IPS DF 6.9 (cell line): ENCODE measurements around the gene ARHGAP21.

Source experiments
- DNase-seq: peaks from one replicate; pipeline ENCODE4 v3.0.0-alpha.2; 2013; ENCODE audit warnings: low read depth, low spot score
- H3K27ac ChIP-seq: one replicate; pipeline ENCODE4 v1.5.1; 2013; ENCODE audit warnings: low read length, control low read depth
- H3K27me3 ChIP-seq: 2 replicates; pipeline ENCODE4 v1.6.1; 2013; ENCODE audit warnings: mild to moderate bottlenecking, low read length; ENCODE audit not compliant: control insufficient read depth, insufficient read depth
- H3K36me3 ChIP-seq: 2 replicates; pipeline ENCODE4 v1.6.1; 2013; ENCODE audit warnings: low read length; ENCODE audit not compliant: control insufficient read depth, insufficient read depth
- H3K4me1 ChIP-seq: 2 replicates; pipeline ENCODE4 v1.6.1; 2013; ENCODE audit warnings: low read length; ENCODE audit not compliant: control insufficient read depth, insufficient read depth
- H3K4me3 ChIP-seq: 2 replicates; pipeline ENCODE4 v1.5.1; 2013; ENCODE audit warnings: mild to moderate bottlenecking, low read length
- H3K9me3 ChIP-seq: 2 replicates; pipeline ENCODE4 v1.6.1; 2013; ENCODE audit warnings: low read length, inconsistent platforms; ENCODE audit not compliant: control insufficient read depth, insufficient read depth
- WGBS: extraction: QIAGEN DNeasy Blood & Tissue Kit; methylation state at CpG from one replicate; pipeline ENCODE4 v1.1.7; 2013; ENCODE audit warnings: mixed read lengths, missing lambda C conversion rate; ENCODE audit not compliant: insufficient read length, insufficient coverage; 5-methylcytosine and 5-hydroxymethylcytosine counted together

The ARHGAP21 gene

DNA sequence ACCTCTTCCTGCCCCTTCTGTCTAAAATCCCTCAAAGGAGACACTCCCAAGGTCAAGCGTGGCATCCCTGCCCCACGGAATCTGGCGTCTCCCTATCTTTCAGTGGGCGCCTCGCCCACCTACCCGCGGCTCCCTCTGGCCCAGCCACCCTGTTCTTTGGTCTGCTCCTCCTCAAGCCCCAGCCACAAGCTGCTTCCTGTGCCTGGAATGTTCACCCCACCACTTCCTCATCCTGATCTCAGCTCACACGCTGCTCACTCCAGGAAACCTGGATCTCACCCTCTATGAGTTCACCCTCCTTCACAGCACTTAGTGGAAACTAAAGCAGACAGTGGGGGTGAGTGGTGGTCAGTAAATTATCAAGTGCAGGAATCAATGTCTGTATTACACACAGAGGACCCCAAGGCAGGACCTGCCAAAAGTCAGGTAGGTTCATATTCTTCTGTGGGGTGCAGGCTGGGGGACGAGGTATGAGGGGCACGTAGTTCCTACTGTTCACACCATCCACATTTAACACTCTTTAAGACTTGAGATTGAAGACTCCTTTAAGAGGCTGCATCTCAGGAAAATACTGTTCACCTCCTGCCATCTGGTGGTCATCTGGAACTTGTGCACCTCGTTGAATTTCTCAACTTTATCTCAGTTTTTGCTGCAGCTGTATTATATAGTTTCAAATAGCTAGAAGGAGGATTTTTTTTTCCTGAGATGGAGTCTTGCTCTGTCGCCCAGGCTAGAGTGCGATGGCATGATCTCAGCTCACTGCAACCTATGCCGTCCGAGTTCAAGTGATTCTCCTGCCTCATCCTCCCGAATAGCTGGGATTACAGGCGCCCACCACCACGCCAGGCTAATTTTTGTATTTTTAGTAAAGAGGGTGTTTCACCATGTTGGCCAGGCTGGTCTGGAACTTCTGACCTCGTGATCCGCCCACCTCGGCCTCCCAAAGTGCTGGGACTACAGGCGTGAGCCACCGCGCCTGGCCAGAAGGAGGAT, 166.6 kb downstream of the ARHGAP21 start:
- H3K27me3 ChIP-seq, result no peaks in the 10 kb centered on the region
- no CpG with 5 or more reads among the region's 24 CpGs for WGBS
- H3K36me3 ChIP-seq, result no peaks in the 10 kb centered on the region
- no peak overlapping the region for H3K27ac ChIP-seq
- H3K4me3 ChIP-seq, result no peak overlapping the region
- H3K4me1 ChIP-seq, result no peaks in the 10 kb centered on the region; the same call in 1 of the 2 replicates
- no peaks in the 10 kb centered on the region for H3K9me3 ChIP-seq
- DNase-seq, result peak; percentile 22

DNA sequence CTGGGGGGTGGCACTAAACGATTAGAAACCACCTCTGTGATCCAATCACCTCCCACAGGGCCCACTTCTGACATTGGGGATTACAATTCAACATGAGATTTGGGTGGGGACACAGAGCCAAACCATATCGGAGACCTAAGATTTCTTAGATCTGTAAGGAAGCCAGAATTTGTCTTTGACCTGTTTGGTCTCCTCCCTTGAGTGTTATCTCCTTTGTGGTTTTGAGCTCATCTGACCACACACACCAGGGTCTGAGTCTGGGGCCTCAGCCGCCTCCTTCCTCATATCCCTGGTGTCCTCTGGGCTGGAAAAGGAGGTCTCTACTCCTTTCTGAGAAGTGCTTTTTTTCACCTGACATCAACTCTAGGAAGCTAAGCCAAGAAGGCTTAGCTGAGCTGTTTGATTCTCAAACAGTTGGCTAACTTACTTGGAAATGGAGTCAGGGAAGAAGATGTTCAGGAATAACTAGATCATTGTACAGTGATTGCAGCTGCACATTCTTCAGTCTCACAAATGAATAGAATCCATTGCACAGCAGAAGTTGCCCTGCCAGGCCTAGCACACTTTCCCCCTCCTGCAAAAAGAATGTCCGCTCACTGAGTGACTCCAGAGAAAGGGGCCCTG, 167.4 kb downstream of the ARHGAP21 start:
- Histone ChIP-seq H3K9me3 (no peaks in the 10 kb centered on the region), H3K27ac (no peak overlapping the region), H3K4me3 (no peak overlapping the region), H3K36me3 (no peaks in the 10 kb centered on the region), H3K4me1 (peaks cover 3% of the 10 kb centered on the region; the same call in 1 of the 2 replicates), H3K27me3 (no peaks in the 10 kb centered on the region)
- no peak for DNase-seq
- no CpG with 5 or more reads among the region's 4 CpGs for WGBS

DNA sequence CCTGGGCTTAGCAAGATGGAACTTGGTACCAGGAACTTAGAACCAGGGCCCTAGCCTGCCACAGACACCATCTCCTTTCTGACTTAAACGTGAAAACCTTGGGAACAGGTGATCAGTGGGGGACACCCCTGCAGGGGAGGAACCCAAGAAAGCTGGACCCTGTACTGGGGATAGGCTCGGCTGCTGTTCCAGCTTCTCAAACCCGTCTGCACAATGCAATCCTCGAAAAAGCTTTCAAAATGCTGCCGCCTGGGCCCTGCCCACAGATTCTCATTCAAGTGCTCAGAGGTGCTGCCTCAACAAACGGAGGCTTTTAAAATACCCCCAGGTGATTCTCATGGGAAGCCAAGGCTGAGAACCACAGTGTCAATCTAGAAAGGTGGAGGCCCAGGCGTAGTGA, 169.7 kb downstream of the ARHGAP21 start:
- Histone ChIP-seq H3K4me1 (peaks cover 3% of the 10 kb centered on the region; the same call in 1 of the 2 replicates), H3K27me3 (no peaks in the 10 kb centered on the region), H3K4me3 (no peak overlapping the region), H3K9me3 (no peaks in the 10 kb centered on the region), H3K27ac (no peak overlapping the region), H3K36me3 (no peaks in the 10 kb centered on the region)
- no CpG with 5 or more reads among the region's 7 CpGs for WGBS
- no peak for DNase-seq

DNA sequence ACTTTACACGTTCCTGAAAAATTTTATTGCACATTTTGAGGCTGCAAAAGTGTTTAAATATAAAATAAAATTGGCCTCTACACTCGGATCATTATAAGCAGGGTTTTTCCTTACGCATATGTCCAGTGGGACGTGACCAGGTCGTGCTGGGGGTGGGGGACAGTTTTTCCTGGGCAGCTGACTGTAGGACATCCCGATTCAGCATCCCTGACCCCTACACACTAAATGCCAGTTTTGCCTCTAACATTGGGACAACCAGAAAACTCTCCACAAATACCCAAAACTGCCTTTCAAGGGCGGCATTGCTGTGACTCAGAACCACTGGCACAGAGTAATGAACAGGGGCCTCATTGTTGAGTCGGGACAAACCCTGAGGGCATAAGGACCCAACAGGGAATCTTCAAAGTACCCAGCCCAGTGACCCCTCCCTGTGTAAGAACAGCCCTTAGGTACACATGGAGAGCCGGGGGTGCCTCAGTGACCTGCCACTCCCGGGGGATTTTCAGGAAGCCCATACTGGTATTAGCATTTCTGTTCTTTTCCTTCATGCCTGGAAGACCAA, 170.6 kb downstream of the ARHGAP21 start:
- H3K9me3 ChIP-seq, result no peaks in the 10 kb centered on the region
- DNase-seq, result no peak
- WGBS, result no CpG with 5 or more reads among the region's 10 CpGs

DNA sequence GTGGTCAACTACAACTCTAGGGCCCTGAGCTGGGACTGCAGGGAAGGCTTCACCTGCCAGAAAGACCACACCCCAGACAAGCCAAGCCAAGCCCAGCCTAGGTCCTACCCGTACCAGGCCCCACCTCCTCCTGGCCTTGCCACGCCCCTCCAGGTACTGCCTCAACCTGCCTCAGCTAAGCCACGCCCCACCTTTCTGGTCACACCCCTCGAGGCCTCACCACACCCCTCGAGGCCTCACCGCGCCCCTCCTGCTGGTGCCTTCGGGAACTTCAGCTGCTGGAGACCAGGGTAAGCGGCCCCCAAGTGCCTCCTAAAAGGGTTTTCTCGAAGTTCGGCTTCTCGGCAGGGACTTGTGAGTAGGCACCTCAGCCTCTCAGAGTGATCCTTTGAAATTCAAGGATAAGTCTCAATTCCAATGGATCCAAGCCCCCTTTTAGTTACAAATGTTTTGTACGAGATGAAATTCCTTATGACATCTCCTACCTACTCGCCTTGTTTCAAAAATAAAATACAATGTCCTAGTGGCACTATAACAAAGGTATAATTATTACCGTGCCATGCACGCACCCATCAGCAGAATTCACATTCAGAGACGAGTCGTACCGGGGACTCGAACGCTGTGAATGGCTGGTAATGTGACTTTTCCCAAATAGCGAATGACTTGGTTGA, 171.2 kb downstream of the ARHGAP21 start:
- no CpG with 5 or more reads among the region's 22 CpGs for WGBS
- Histone ChIP-seq H3K27ac (no peak overlapping the region), H3K27me3 (no peaks in the 10 kb centered on the region), H3K36me3 (no peaks in the 10 kb centered on the region), H3K9me3 (no peaks in the 10 kb centered on the region), H3K4me1 (peaks cover 3% of the 10 kb centered on the region; the same call in 1 of the 2 replicates), H3K4me3 (no peak overlapping the region)
- DNase-seq, result peak; percentile 95

More for the DNA sequence above, 170.6 kb downstream of the ARHGAP21 start:
- no peak overlapping the region for H3K27ac ChIP-seq
- no peak overlapping the region for H3K4me3 ChIP-seq
- peaks cover 3% of the 10 kb centered on the region; the same call in 1 of the 2 replicates for H3K4me1 ChIP-seq
- no peaks in the 10 kb centered on the region for H3K36me3 ChIP-seq
- no peaks in the 10 kb centered on the region for H3K27me3 ChIP-seq

DNA sequence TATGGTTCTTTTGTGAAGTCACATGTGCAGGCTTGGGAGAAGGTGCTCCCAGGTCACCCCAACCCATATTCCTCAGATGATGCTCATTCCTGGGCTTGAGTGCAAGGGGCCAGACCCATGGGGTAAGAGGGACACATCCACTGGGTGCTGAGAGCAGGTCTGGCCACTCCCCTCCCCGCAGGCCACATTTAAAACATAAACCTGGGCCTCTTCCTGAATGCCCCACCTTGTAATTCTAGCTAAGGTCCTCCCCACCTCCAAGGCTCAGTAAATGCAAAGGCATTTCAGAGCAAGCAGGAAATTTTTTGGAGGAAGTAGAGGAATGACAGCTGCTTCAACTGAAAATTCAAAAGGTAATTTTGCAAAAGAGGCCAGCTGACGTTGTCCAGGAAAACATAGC, 172.5 kb downstream of the ARHGAP21 start:
- no peaks in the 10 kb centered on the region for H3K36me3 ChIP-seq
- no peaks in the 10 kb centered on the region for H3K27me3 ChIP-seq
- H3K9me3 ChIP-seq, result no peaks in the 10 kb centered on the region
- no CpG with 5 or more reads among the region's 2 CpGs for WGBS
- H3K4me1 ChIP-seq, result peaks cover 3% of the 10 kb centered on the region; the same call in 1 of the 2 replicates
- no peak overlapping the region for H3K4me3 ChIP-seq
- no peak for DNase-seq
- no peak overlapping the region for H3K27ac ChIP-seq

DNA sequence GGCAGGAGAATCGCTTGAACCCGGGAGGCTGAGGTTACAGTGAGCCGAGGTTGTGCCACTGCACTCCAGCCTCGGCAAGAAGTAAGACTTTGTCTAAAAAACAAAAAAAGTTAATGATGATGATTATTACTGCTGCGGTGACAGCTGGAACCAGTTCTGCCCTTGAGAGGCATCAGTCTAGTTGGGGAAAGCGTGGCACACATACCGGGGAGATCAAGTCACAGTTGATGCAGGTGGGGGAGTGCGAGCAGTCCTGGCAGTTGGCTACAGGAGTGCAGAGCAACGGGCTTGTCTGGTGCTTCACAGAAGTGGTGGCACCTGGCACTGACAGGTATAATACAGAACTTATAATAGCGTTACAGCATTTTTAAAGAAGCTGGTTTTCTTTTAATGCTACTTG, 173.0 kb downstream of the ARHGAP21 start:
- peaks cover 3% of the 10 kb centered on the region; the same call in 1 of the 2 replicates for H3K4me1 ChIP-seq
- no CpG with 5 or more reads among the region's 10 CpGs for WGBS
- H3K27me3 ChIP-seq, result no peaks in the 10 kb centered on the region
- H3K4me3 ChIP-seq, result no peak overlapping the region
- no peak overlapping the region for H3K27ac ChIP-seq
- no peaks in the 10 kb centered on the region for H3K36me3 ChIP-seq
- no peak for DNase-seq
- H3K9me3 ChIP-seq, result no peaks in the 10 kb centered on the region

DNA sequence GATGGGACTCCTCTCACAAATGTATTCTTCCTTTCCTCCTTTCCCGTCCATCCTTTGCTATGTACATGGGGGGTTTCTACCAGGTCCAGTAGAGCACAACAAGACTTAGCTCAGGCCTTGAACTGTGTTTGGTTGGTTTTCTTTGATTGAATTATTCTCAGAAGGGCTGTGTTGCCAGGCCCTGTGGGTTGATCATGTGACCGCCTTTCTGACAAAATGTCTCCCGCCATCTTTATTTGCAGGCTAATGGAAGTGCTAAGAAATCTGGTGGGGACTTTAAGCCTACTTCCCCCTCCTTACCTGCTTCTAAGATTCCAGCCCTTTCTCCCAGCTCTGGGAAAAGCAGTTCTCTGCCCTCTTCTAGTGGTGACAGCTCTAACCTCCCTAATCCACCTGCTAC, 178.1 kb downstream of the ARHGAP21 start:
- no peak overlapping the region for H3K27ac ChIP-seq
- no peaks in the 10 kb centered on the region for H3K36me3 ChIP-seq
- H3K4me3 ChIP-seq, result no peak overlapping the region
- H3K9me3 ChIP-seq, result no peaks in the 10 kb centered on the region
- no peaks in the 10 kb centered on the region for H3K4me1 ChIP-seq
- DNase-seq, result no peak
- WGBS, result no CpG with 5 or more reads among the region's 3 CpGs
- H3K27me3 ChIP-seq, result no peaks in the 10 kb centered on the region

DNA sequence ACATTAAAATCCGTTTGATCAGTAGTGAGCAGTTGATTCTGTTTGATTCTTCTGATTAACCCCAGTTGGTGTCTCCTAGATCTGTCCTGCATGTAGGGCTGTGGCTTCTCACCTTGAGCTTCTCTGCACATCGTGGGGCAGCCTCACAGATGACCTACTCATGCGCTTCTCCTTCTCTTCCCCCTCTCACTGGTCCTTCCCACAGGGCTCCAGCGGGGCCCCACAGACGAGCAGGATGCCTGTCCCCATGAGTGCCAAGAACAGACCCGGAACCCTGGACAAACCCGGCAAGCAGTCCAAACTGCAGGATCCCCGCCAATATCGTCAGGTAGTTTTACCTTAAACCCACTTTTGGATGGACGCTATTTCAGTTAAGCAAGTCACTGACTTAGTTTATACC, 178.9 kb downstream of the ARHGAP21 start:
- no peak overlapping the region for H3K27ac ChIP-seq
- no peak for DNase-seq
- no peaks in the 10 kb centered on the region for H3K36me3 ChIP-seq
- no peaks in the 10 kb centered on the region for H3K27me3 ChIP-seq
- H3K4me3 ChIP-seq, result no peak overlapping the region
- no peaks in the 10 kb centered on the region for H3K4me1 ChIP-seq
- H3K9me3 ChIP-seq, result no peaks in the 10 kb centered on the region
- WGBS, result no CpG with 5 or more reads among the region's 10 CpGs
